Hepatocyte (in vitro differentiated cells): Measurements from ENCODE around the gene BRIP1. TPM values are rescaled to one million over a fixed set of nuclear protein-coding genes. Genes with fewer than 3 reads are reported as not detected.

Experiments used
- DNase-seq: peaks from one replicate; pipeline ENCODE4 v3.0.0-alpha.2; 2016; ENCODE audit warnings: low spot score
- H2AFZ ChIP-seq: fragments of 200-600 bp; sonication (generic); 2 replicates; pipeline ENCODE4 v1.6.0; 2016; ENCODE audit warnings: antibody characterized with exemption, mild to moderate bottlenecking
- H3K27ac ChIP-seq: fragments of 200-600 bp; sonication (generic); 2 replicates; pipeline ENCODE4 v1.5.1; 2016; ENCODE audit warnings: mild to moderate bottlenecking
- H3K27me3 ChIP-seq: fragments of 200-600 bp; sonication (generic); 2 replicates; pipeline ENCODE4 v1.6.1; 2016
- H3K36me3 ChIP-seq: fragments of 200-600 bp; sonication (generic); replicated peaks from 2 replicates; pipeline ENCODE4 v1.5.1; 2016; ENCODE audit warnings: low read depth; ENCODE audit not compliant: insufficient read depth
- H3K4me1 ChIP-seq: fragments of 200-600 bp; sonication (generic); 2 replicates; pipeline ENCODE4 v1.5.1; 2016; ENCODE audit warnings: mild to moderate bottlenecking, moderate library complexity; ENCODE audit not compliant: insufficient read depth
- H3K4me2 ChIP-seq: fragments of 200-600 bp; sonication (generic); 2 replicates; pipeline ENCODE4 v1.6.0; 2016
- H3K4me3 ChIP-seq: fragments of 200-600 bp; sonication (generic); 2 replicates; pipeline ENCODE4 v1.5.1; 2016; ENCODE audit warnings: mild to moderate bottlenecking
- H3K79me2 ChIP-seq: fragments of 200-600 bp; sonication (generic); 2 replicates; pipeline ENCODE4 v1.6.0; 2017; ENCODE audit warnings: mild to moderate bottlenecking
- H3K9me2 ChIP-seq: fragments of 200-600 bp; sonication (generic); replicated peaks from 2 replicates; pipeline ENCODE4 v1.6.0; 2017; ENCODE audit warnings: mild to moderate bottlenecking; ENCODE audit not compliant: insufficient read depth
- H3K9me3 ChIP-seq: fragments of 200-600 bp; sonication (generic); 2 replicates; pipeline ENCODE4 v1.5.1; 2016; ENCODE audit warnings: low read depth, mild to moderate bottlenecking
- H4K20me1 ChIP-seq: fragments of 200-600 bp; sonication (generic); 2 replicates; pipeline ENCODE4 v1.6.0; 2016; ENCODE audit warnings: mild to moderate bottlenecking; ENCODE audit not compliant: insufficient read depth, poor library complexity, severe bottlenecking
- EZH2 ChIP-seq: fragments of 200-600 bp; sonication (generic); IDR thresholded peaks from 2 replicates; pipeline ENCODE4 v1.6.1; 2016; ENCODE audit warnings: antibody characterized with exemption, mild to moderate bottlenecking, borderline replicate concordance
- EZH2phosphoT487 ChIP-seq: fragments of 200-600 bp; sonication (generic); IDR thresholded peaks from one replicate; pipeline ENCODE4 v1.6.1; 2018; ENCODE audit warnings: antibody characterized with exemption, mild to moderate bottlenecking, low read depth, moderate library complexity; ENCODE audit not compliant: unreplicated experiment, severe bottlenecking
- WGBS: methylation state at CpG from one replicate; pipeline ENCODE4 v1.1.6; 2016; ENCODE audit warnings: low lambda C conversion rate; ENCODE audit errors: missing lambda C conversion rate; 5-methylcytosine and 5-hydroxymethylcytosine counted together
- polyA plus RNA-seq: library from polyadenylated mRNA; unstranded; fragments of >200 nt; fragmentation: Nextera tagmentation; extraction: Ambion mirVana; gene quantifications from 2 replicates; pipeline ENCODE4 v1.2.1, GENCODE V29; 2016
- total RNA-seq: library from RNA; depleted of rRNA; stranded (reverse); fragments of >200 nt; gene quantifications from 2 replicates; pipeline ENCODE4 v1.2.3, GENCODE V29; 2014
- TF ChIP-seq, protein P1 (sequence below): fragments of 200-600 bp; sonication (generic); IDR thresholded peaks from 2 replicates; pipeline ENCODE4 v1.5.1; 2016; ENCODE audit warnings: antibody characterized with exemption, mild to moderate bottlenecking; ENCODE audit not compliant: poor library complexity

BRIP1 gene
- total and polyA plus RNA-seq, 2 experiments from 2014 or later = 0.50 to 4.0 TPM

DNA sequence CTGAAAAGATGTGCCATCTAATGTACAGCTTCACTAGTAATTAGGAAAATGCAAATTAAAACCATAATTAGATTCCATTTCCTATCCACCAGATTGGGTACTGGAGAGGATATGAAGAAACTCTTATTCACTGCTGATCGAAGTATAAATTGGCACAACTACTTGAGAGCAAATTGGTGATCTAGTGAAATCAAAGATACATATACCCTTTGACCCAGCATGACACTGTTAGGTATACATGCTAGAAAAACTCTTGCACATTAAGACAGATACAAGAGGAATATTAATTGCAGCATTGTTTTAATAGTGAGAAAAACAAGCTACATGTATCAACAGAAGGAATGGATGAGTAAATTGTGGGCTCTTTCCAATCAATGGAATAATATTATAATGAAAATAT lies 48.8 kb downstream of the BRIP1 start:
- no peaks in the 10 kb centered on the region for H3K9me3 ChIP-seq
- 97% methylated on average over 1 of the region's 1 CpG for WGBS
- H3K36me3 ChIP-seq = no peaks in the 10 kb centered on the region
- H3K79me2 ChIP-seq = no peaks in the 10 kb centered on the region
- no peaks in the 10 kb centered on the region for H4K20me1 ChIP-seq
- DNase-seq = no peak
- H3K27me3 ChIP-seq = no peaks in the 10 kb centered on the region
- H3K9me2 ChIP-seq = no peaks in the 10 kb centered on the region
- H3K4me1 ChIP-seq = peaks cover 9% of the 10 kb centered on the region
- H3K4me2 ChIP-seq = no peak overlapping the region
- no peak overlapping the region for H2AFZ ChIP-seq
- H3K4me3 ChIP-seq = no peak overlapping the region
- TF ChIP-seq, protein P1, sequence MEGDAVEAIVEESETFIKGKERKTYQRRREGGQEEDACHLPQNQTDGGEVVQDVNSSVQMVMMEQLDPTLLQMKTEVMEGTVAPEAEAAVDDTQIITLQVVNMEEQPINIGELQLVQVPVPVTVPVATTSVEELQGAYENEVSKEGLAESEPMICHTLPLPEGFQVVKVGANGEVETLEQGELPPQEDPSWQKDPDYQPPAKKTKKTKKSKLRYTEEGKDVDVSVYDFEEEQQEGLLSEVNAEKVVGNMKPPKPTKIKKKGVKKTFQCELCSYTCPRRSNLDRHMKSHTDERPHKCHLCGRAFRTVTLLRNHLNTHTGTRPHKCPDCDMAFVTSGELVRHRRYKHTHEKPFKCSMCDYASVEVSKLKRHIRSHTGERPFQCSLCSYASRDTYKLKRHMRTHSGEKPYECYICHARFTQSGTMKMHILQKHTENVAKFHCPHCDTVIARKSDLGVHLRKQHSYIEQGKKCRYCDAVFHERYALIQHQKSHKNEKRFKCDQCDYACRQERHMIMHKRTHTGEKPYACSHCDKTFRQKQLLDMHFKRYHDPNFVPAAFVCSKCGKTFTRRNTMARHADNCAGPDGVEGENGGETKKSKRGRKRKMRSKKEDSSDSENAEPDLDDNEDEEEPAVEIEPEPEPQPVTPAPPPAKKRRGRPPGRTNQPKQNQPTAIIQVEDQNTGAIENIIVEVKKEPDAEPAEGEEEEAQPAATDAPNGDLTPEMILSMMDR = no peak
- no peak overlapping the region for H3K27ac ChIP-seq

DNA sequence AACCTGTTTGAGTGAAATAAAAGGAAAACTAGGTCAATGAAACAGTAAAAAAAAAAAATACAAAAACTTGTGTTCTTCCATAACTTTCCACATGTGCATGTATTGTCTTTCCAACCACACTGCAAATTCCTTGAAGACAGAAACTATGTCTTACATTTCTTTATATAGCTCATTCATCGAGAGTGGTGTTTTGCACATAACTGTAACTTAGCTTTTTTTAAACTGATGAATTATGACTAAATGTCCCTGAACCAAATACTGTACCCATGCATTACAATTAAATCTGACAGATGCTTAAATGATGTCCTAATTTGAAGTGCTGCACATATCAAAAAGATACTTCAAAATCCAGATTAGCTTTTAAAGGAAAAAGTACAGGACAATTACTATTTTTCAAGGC lies 50.1 kb downstream of the BRIP1 start:
- TF ChIP-seq EZH2phosphoT487 = no peak
- TF ChIP-seq EZH2 = no peak
- TF ChIP-seq, protein P1 = no peak
- no peak overlapping the region for H3K4me2 ChIP-seq
- H3K36me3 ChIP-seq = no peaks in the 10 kb centered on the region
- no peak for DNase-seq
- H2AFZ ChIP-seq = no peak overlapping the region
- H3K4me3 ChIP-seq = no peak overlapping the region
- H3K79me2 ChIP-seq = no peaks in the 10 kb centered on the region
- H3K4me1 ChIP-seq = peaks cover 10% of the 10 kb centered on the region
- no peaks in the 10 kb centered on the region for H3K27me3 ChIP-seq
- no peaks in the 10 kb centered on the region for H3K9me2 ChIP-seq
- no peaks in the 10 kb centered on the region for H3K9me3 ChIP-seq
- 89% methylated on average over 1 of the region's 1 CpG for WGBS
- no peaks in the 10 kb centered on the region for H4K20me1 ChIP-seq
- no peak overlapping the region for H3K27ac ChIP-seq

DNA sequence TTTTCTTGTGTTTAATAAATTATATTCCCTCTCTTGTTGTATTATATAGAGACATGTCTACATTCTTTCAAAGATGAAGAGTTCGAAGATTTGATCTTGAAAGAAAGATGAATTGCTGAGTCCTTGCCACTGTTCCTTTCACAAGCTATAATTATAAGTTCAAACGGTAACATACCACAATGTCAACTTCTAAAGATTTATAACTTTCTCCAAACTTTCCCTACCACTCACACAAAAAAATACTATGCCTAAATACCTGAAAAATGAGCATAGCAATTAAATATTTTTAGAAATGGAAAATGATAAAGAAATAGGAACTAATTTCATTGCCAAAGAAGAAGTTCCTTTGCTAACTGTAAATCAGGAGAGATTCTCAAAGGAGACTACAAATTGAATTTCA lies 50.6 kb downstream of the BRIP1 start:
- Histone ChIP-seq H3K4me3 (no peak overlapping the region), H3K79me2 (no peaks in the 10 kb centered on the region), H2AFZ (no peak overlapping the region), H3K4me2 (no peak overlapping the region), H3K9me2 (no peaks in the 10 kb centered on the region), H3K4me1 (peaks cover 10% of the 10 kb centered on the region), H3K36me3 (no peaks in the 10 kb centered on the region), H4K20me1 (no peaks in the 10 kb centered on the region), H3K27me3 (no peaks in the 10 kb centered on the region), H3K27ac (no peak overlapping the region), H3K9me3 (no peaks in the 10 kb centered on the region)
- TF ChIP-seq EZH2phosphoT487 = no peak
- TF ChIP-seq EZH2 = no peak
- TF ChIP-seq, protein P1 = no peak
- WGBS = 70% methylated on average over 2 of the region's 2 CpGs
- no peak for DNase-seq

DNA sequence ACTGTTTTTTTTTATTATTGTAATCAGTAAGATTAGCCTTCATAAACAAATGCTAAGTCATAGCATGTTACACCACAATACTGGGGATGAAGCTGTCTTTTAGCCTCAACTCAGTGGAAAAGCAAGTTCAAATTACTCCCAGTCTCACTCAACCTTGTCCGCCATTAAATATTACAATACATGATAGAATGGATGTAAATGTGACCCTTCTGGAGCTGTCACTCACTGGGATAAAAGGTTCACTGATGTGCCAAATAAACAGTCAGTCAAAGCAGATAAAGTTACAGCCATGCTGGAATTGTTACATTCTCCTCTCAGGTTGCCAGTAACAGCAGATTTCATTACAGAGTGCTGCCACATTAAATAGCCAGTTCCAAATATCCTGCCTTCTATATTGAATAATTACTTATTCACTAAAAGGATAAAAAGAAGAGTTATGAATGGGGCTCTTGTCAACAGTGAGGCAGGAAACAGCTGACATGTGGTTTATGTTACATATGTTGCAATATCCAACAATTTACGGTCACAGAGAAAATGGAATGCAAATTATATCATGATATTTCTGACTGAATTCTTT lies 53.4 kb downstream of the BRIP1 start:
- Histone ChIP-seq H3K4me2 (no peak overlapping the region), H3K9me2 (no peaks in the 10 kb centered on the region), H3K4me3 (no peak overlapping the region), H3K36me3 (no peaks in the 10 kb centered on the region), H2AFZ (peak overlapping the region; percentile 21), H3K27ac (peak overlapping the region; percentile 15), H3K9me3 (no peaks in the 10 kb centered on the region), H3K27me3 (no peaks in the 10 kb centered on the region), H3K4me1 (peaks cover 7% of the 10 kb centered on the region), H3K79me2 (no peaks in the 10 kb centered on the region), H4K20me1 (no peaks in the 10 kb centered on the region)
- no peak for DNase-seq
- 65% methylated on average over 2 of the region's 2 CpGs for WGBS
- TF ChIP-seq, protein P1 = no peak
- no peak for TF ChIP-seq EZH2
- no peak for TF ChIP-seq EZH2phosphoT487
